Activated naive CD4-positive, alpha-beta T cell treated with anti-CD3 and anti-CD28 coated beads for 36 hours (primary cell): Measurements from ENCODE around the gene PRSS53. TPM values are rescaled to one million over a fixed set of nuclear protein-coding genes. Genes with fewer than 3 reads are reported as not detected.

Source experiments
- CTCF ChIA-PET: fragments of 350-600 bp; sonication (Branson Sonifier 250); formaldehyde crosslinking; loops from one replicate; lab custom pipeline; 2021; ENCODE audit warnings: antibody characterized with exemption; lab: Charles Lee
- DNase-seq: peaks from one replicate; pipeline ENCODE4 v3.0.0-alpha.2; 2020
- H3K27ac Mint-ChIP-seq: one replicate; pipeline ENCODE4 v1.8.0; 2021; ENCODE audit warnings: mild to moderate bottlenecking, mixed read lengths
- H3K27me3 Mint-ChIP-seq: one replicate; pipeline ENCODE4 v1.8.0; 2021; ENCODE audit warnings: low read depth, mixed read lengths
- H3K36me3 Mint-ChIP-seq: one replicate; pipeline ENCODE4 v1.8.0; 2021; ENCODE audit warnings: low read depth, mixed read lengths
- H3K4me1 Mint-ChIP-seq: one replicate; pipeline ENCODE4 v1.8.0; 2021; ENCODE audit warnings: low read depth, mixed read lengths
- H3K4me3 Mint-ChIP-seq: one replicate; pipeline ENCODE4 v1.8.0; 2021; ENCODE audit warnings: mild to moderate bottlenecking, moderate library complexity, mixed read lengths
- H3K9me3 Mint-ChIP-seq: one replicate; pipeline ENCODE4 v1.8.0; 2021; ENCODE audit warnings: mixed read lengths
- intact Hi-C: fragments of 100-400 bp; cut with micrococcal nuclease; formaldehyde crosslinking; loops from one replicate; pipeline ENCODE4 v1.15.1; 2023
- total RNA-seq, 2 experiments: library from RNA; stranded (reverse); gene quantifications; one replicate each; pipeline ENCODE4 v1.2.3, GENCODE V29; 2021

The PRSS53 gene
- total RNA-seq, 2 experiments from 2014 or later = 4.1 to 5.2 TPM

DNA sequence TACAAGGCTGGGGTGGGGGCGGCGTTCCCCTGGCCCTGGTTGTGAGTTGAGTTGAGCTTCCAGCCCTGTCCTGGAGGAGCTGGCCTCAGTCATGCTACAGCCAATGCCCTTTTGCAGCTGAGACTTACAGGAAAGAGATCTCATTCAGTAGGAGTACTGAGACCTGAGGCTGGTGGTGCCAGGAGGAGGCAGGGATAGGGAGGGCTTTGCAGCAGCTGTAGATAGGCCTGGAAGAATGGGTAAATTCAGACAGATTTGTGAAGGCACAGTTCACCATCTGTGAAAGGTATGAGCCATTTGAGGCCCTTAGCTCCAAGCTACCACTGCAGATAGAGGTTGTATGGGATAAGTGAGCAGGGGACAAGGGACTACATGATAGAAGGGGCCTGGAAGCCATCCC, 49.8 kb downstream of the PRSS53 start:
- DNase-seq = no peak
- H3K4me1 Mint-ChIP-seq = peaks cover 15% of the 10 kb centered on the region
- no peaks in the 10 kb centered on the region for H3K27me3 Mint-ChIP-seq
- no peaks in the 10 kb centered on the region for H3K9me3 Mint-ChIP-seq
- CTCF ChIA-PET = interaction anchor here (1.6 kb wide), 1 partner anchor 97 kb away, joined by 5 read pairs; no protein-coding TSS in a partner anchor
- H3K36me3 Mint-ChIP-seq = peaks cover 13% of the 10 kb centered on the region
- H3K27ac Mint-ChIP-seq = no peak overlapping the region
- intact Hi-C loops = no loop called here
- H3K4me3 Mint-ChIP-seq = no peak overlapping the region

DNA sequence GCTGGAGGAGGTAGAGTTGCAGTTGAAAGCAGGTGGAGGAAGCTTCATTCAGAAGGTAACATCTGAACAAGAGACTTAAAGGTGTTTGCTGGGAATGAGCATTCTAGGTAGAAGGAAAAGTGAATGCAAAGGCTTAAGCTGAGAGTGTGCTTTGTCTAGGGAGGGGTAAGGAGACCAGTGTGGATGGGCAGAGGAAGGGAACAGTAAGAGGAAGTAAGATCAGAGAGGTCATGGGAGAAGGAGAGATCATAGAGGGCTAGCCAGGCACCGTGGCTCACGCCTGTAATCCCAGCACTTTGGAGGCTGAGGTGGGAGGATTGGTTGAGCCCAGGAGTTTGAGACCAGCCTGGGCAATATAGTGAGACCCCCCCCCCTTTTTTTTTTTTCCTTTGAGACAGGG, 52.1 kb downstream of the PRSS53 start:
- CTCF ChIA-PET = no interaction called here
- Mint-ChIP-seq H3K9me3 (no peaks in the 10 kb centered on the region), H3K4me1 (peaks cover 22% of the 10 kb centered on the region), H3K27ac (no peak overlapping the region), H3K36me3 (peaks cover 15% of the 10 kb centered on the region), H3K27me3 (no peaks in the 10 kb centered on the region), H3K4me3 (no peak overlapping the region)
- DNase-seq = no peak
- intact Hi-C loops = no loop called here

DNA sequence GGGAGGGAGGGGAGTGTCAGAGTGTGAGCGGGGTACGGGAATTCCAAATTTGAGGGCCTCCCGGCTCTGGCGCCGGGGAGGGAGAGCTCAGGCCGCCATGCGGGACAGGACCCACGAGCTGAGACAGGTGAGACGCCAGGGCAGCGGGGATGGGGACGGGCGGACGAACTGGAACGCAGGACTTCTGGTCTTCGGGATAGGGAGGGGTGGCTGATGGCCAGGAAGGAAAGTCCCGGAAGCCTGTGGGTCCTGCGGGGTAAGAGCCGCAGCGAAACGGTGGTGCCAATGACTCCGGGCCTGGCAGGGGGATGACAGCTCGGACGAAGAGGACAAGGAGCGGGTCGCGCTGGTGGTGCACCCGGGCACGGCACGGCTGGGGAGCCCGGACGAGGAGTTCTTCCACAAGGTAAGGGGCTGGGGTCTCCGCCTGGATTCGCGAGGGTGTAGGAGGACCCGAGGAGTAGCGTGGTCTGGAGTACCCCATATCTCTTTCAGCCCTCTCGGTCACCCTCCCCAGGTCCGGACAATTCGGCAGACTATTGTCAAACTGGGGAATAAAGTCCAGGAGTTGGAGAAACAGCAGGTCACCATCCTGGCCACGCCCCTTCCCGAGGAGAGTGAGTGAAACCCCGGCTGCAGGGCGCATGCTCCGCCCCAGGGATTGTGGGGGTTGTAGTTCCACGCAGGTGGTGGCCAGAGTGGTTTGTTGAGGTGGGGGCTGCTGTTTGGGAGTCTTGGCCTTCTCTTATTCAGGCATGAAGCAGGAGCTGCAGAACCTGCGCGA, 54.8 kb downstream of the PRSS53 start:
- Mint-ChIP-seq H3K4me1 (peaks cover 22% of the 10 kb centered on the region), H3K9me3 (no peaks in the 10 kb centered on the region), H3K4me3 (peak overlapping the region; percentile 96), H3K27ac (peak overlapping the region; percentile 93), H3K36me3 (peaks cover 13% of the 10 kb centered on the region), H3K27me3 (no peaks in the 10 kb centered on the region)
- intact Hi-C loops = loop anchor here (1.0 to 2.0 kb wide), 11 partner anchors 37 to 835 kb away; partner anchors contain the start of genes ARMC5, FBRS, FUS and KAT8
- DNase-seq = peak; percentile 94
- CTCF ChIA-PET = interaction anchor here (0.5 to 0.6 kb wide), 2 partner anchors 49 to 951 kb away, joined by 3 to 4 read pairs; no protein-coding TSS in a partner anchor

Other genes starting within 250 kb of the PRSS53 start
- 10 to 100 TPM; 18.1 to 18.6 TPM for gene BCL7C, start 194.9 kb downstream of the PRSS53 start, total RNA-seq
- under 1 TPM; 0.21 to 0.27 TPM for gene CTF1, start 192.3 kb downstream of the PRSS53 start, total RNA-seq
- 10 to 100 TPM; 13.6 to 15.2 TPM for gene FBXL19, start 165.4 kb downstream of the PRSS53 start, total RNA-seq
- gene ORAI3, start 139.9 kb downstream of the PRSS53 start, total RNA-seq = 1 to 10 TPM; 4.2 to 4.7 TPM
- gene SETD1A, start 131.2 kb downstream of the PRSS53 start, total RNA-seq = 10 to 100 TPM; 14.3 to 14.6 TPM
- gene HSD3B7, start 103.7 kb downstream of the PRSS53 start, total RNA-seq = under 1 TPM; 0.69 to 0.98 TPM
- gene STX1B, start 78.3 kb downstream of the PRSS53 start, total RNA-seq = under 1 TPM; 0.69 to 0.72 TPM
- 10 to 100 TPM; 32.9 to 38.0 TPM for gene STX4, start 55.4 kb downstream of the PRSS53 start, total RNA-seq
- 10 to 100 TPM in 1 of 2 experiments, 1 to 10 TPM in 1; 9.5 to 10.1 TPM for gene ZNF668, start 14.7 kb downstream of the PRSS53 start, total RNA-seq
- 10 to 100 TPM; 16.7 to 17.4 TPM for gene ZNF646, start 14.5 kb downstream of the PRSS53 start, total RNA-seq
- gene VKORC1, start 5.9 kb upstream of the PRSS53 start, total RNA-seq = 10 to 100 TPM; 43.4 to 47.8 TPM
- 10 to 100 TPM; 21.3 to 23.1 TPM for gene BCKDK, start 19.4 kb upstream of the PRSS53 start, total RNA-seq
- gene KAT8, start 28.7 kb upstream of the PRSS53 start, total RNA-seq = 10 to 100 TPM; 58.1 to 64.5 TPM
- gene PRSS8, start 46.8 kb upstream of the PRSS53 start, total RNA-seq = not detected
- under 1 TPM; 0.93 to 0.99 TPM for gene PRSS36, start 61.1 kb upstream of the PRSS53 start, total RNA-seq
- 100 to 1,000 TPM; 424 to 435 TPM for gene FUS, start 91.2 kb upstream of the PRSS53 start, total RNA-seq
- 1 to 10 TPM; 2.4 to 2.5 TPM for gene PYCARD, start 113.8 kb upstream of the PRSS53 start, total RNA-seq
- gene TRIM72, start 125.2 kb upstream of the PRSS53 start, total RNA-seq = not detected
- gene PYDC1, start 128.2 kb upstream of the PRSS53 start, total RNA-seq = not detected
- gene ITGAM, start 171.0 kb upstream of the PRSS53 start, total RNA-seq = under 1 TPM; 0.37 to 0.67 TPM